ENCODE data around the gene ADAM23. TPM values are rescaled to one million over a fixed set of nuclear protein-coding genes. Genes with fewer than 3 reads are reported as not detected.

ADAM23 gene
- total and polyA plus RNA-seq, 9 donors: 0.83 to 18.8 (median 4.1) TPM

GRCh38 chr2:206665251-206665650 is 221.9 kb downstream of the ADAM23 start:
- Histone ChIP-seq H3K27ac (no peak overlapping the region), H3K4me3 (no peak overlapping the region), H3K36me3 (no peaks in the 10 kb centered on the region), H3K27me3 (no peaks in the 10 kb centered on the region), H3K4me1 (ENCODE audit: insufficient read depth) (no peaks in the 10 kb centered on the region), H3K9me3 (no peaks in the 10 kb centered on the region)
- intact Hi-C loops (cut with DNase I): no loop called here
- WGBS, 3 donors: 82 to 84% (median 82%) methylated on average over 3 of the region's 3 CpGs
- TF ChIP-seq POLR2A (IDR thresholded peaks at IDR 0.05): no peak
- no peak for TF ChIP-seq EP300 (IDR thresholded peaks at IDR 0.05)
- no peak for TF ChIP-seq CTCF (IDR thresholded peaks at IDR 0.05)
- DNase-seq: no peak

Other genes starting within 250 kb of the ADAM23 start
- gene ZDBF2, start 168.9 kb upstream of the ADAM23 start, total RNA-seq: 10 to 100 TPM; 18.0 to 36.4 (median 27.0) TPM
- gene ZDBF2, start 168.9 kb upstream of the ADAM23 start, polyA plus RNA-seq: 1 to 10 TPM; 4.1 to 6.7 TPM
- not detected for gene FAM237A, start 199.0 kb downstream of the ADAM23 start, total RNA-seq
- not detected for gene FAM237A, start 199.0 kb downstream of the ADAM23 start, polyA plus RNA-seq

Data from ovary (tissue), 9 donors.